Fibroblast of lung (primary cell): ENCODE data around the gene UPK3B. TPM values are rescaled to one million over a fixed set of nuclear protein-coding genes. Genes with fewer than 3 reads are reported as not detected.
"Not testable (repeated sequence)": the region's sequence is repeated elsewhere in the genome, so short reads cannot be mapped to it uniquely, and the experiment has no call there.

Experiments used
- DNase-seq, 2 donors: peaks; one replicate each; pipeline versions ENCODE4 v3.0.0 to v3.0.0-alpha.2; 2010; ENCODE audit warnings: low read depth in 2 of 2
- H2AFZ ChIP-seq: 2 replicates; pipeline ENCODE4 v1.5.1; 2012; ENCODE audit warnings: low read length, control low read depth, inconsistent platforms
- H3K27ac ChIP-seq: 2 replicates; pipeline ENCODE4 v1.5.1; 2011; ENCODE audit warnings: low read length, control low read depth; ENCODE audit not compliant: insufficient read depth
- H3K27me3 ChIP-seq: 2 replicates; pipeline ENCODE4 v1.5.1; 2011; ENCODE audit warnings: mild to moderate bottlenecking, low read length; ENCODE audit not compliant: control insufficient read depth, insufficient read depth
- H3K36me3 ChIP-seq: 2 replicates; pipeline ENCODE4 v1.5.1; 2011; ENCODE audit warnings: low read length; ENCODE audit not compliant: control insufficient read depth, insufficient read depth
- H3K4me1 ChIP-seq: 2 replicates; pipeline ENCODE4 v1.5.1; 2011; ENCODE audit warnings: low read length; ENCODE audit not compliant: control insufficient read depth, insufficient read depth; ENCODE audit errors: extremely low read depth
- H3K4me2 ChIP-seq: 2 replicates; pipeline ENCODE4 v1.5.1; 2011; ENCODE audit warnings: low read length, control low read depth; ENCODE audit not compliant: insufficient read depth; ENCODE audit errors: extremely low read depth
- H3K4me3 ChIP-seq, 4 experiments: fragments of 200-600 bp in 1 of 4; sonication (generic) in 1 of 4; replicated peaks in 1 of 4; 2 replicates each; pipeline ENCODE4 v1.5.1; 2011 to 2016; ENCODE audit warnings: low read length in 4 of 4, low read depth in 3 of 4, mild to moderate bottlenecking in 3 of 4, control low read depth in 2 of 4, inconsistent platforms in 1 of 4, mixed read lengths in 1 of 4; ENCODE audit not compliant: insufficient read depth in 1 of 4; ENCODE audit errors: control extremely low read depth in 1 of 4
- H3K79me2 ChIP-seq: 2 replicates; pipeline ENCODE4 v1.5.1; 2012; ENCODE audit warnings: mild to moderate bottlenecking, low read length, inconsistent platforms; ENCODE audit not compliant: control insufficient read depth, insufficient read depth
- H3K9ac ChIP-seq: 2 replicates; pipeline ENCODE4 v1.5.1; 2011; ENCODE audit warnings: mild to moderate bottlenecking, low read length, control low read depth; ENCODE audit not compliant: insufficient read depth
- H3K9me3 ChIP-seq: 2 replicates; pipeline ENCODE4 v1.5.1; 2012; ENCODE audit warnings: low read depth, low read length; ENCODE audit not compliant: control insufficient read depth, insufficient read depth
- H4K20me1 ChIP-seq: 2 replicates; pipeline ENCODE4 v1.5.1; 2011; ENCODE audit warnings: low read length; ENCODE audit not compliant: control insufficient read depth, insufficient read depth; ENCODE audit errors: extremely low read depth
- polyA plus RNA-seq, 2 donors: library from polyadenylated mRNA; depleted of rRNA in 1 of 2; stranded (reverse) in 1 of 2; unstranded in 1 of 2; fragments of >200 nt; gene quantifications; 2 replicates each; pipeline ENCODE4 v1.2.1, GENCODE V29; 2011 to 2012; ENCODE audit warnings: missing spikeins in 1 of 2
- total RNA-seq: library from RNA; depleted of rRNA; stranded (reverse); fragments of >200 nt; gene quantifications from 2 replicates; pipeline ENCODE4 v1.2.1, GENCODE V29; 2014

Gene UPK3B
- total and polyA plus RNA-seq, 2 donors (not counting 1 experiment from before 2014, with no cell fraction given): 0.50 TPM; not detected in 1

GRCh38 chr7:76465950-76466349 is 44.4 kb upstream of the UPK3B start:
- H3K36me3 ChIP-seq: not testable (repeated sequence)

GRCh38 chr7:76467743-76468404 is 42.5 kb upstream of the UPK3B start:
- H2AFZ ChIP-seq, H3K27ac ChIP-seq, DNase-seq, H3K9me3 ChIP-seq, H4K20me1 ChIP-seq, H3K27me3 ChIP-seq, H3K4me1 ChIP-seq, H3K4me3 ChIP-seq, H3K4me2 ChIP-seq, H3K36me3 ChIP-seq, H3K79me2 ChIP-seq, H3K9ac ChIP-seq: not testable (repeated sequence)

More at GRCh38 chr7:76465950-76466349, 44.4 kb upstream of the UPK3B start:
- not testable (repeated sequence) for DNase-seq, H4K20me1 ChIP-seq, H3K27me3 ChIP-seq, H3K9me3 ChIP-seq, H3K4me2 ChIP-seq, H3K9ac ChIP-seq, H3K4me3 ChIP-seq, H3K79me2 ChIP-seq, H3K27ac ChIP-seq, H2AFZ ChIP-seq, H3K4me1 ChIP-seq

- not testable (repeated sequence) for H3K4me2 ChIP-seq, H3K4me1 ChIP-seq, H3K9ac ChIP-seq, DNase-seq, H3K27ac ChIP-seq, H3K4me3 ChIP-seq, H3K27me3 ChIP-seq, H3K36me3 ChIP-seq, H3K79me2 ChIP-seq, H3K9me3 ChIP-seq, H4K20me1 ChIP-seq, H2AFZ ChIP-seq
These were observed 38.7 kb upstream of the UPK3B start for GRCh38 chr7:76471556-76472221.

DNA sequence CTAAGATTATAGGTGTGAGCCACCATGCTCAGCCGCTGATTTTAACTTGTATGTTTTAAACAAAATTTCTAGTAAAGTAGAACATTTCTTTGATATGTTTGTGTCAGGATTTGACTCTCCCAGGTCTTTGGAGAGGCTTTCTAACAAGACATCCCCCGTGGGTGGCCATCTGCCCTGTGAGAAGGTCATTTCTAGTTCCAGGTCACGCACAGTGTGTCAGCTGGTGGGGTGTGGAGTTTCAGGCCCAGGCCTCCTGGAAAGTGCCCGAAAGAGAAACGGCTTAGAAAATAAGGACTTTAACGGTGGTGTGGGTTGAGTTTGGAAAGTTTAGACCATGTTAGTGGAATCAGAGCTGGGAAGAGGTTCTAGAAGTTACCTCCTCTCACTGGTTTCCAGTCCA is 37.3 kb upstream of the UPK3B start:
- DNase-seq, H3K9ac ChIP-seq, H3K27ac ChIP-seq, H3K27me3 ChIP-seq, H2AFZ ChIP-seq, H4K20me1 ChIP-seq, H3K36me3 ChIP-seq, H3K4me3 ChIP-seq, H3K4me1 ChIP-seq, H3K9me3 ChIP-seq, H3K4me2 ChIP-seq, H3K79me2 ChIP-seq: not testable (repeated sequence)

DNA sequence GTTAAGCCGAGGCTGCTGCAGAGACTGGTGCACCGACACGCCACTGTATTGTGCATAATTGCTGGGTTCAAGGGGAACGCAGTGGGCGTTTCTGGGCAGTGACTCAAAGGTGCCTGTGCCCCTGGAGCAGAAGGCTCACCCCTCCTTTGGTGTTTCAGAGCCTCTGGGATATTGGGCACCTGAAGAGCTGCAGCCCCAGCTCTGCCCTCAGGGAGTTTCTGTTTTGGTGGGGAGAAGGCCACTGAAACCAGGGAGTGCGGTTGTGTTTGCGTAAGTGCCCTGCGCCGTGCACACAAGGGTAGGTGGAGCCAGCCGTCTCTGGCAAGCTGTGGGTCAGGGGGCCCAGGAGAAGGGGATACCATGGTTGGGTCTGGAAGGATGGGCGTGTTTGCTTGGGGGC is 34.1 kb upstream of the UPK3B start:
- not testable (repeated sequence) for H3K9me3 ChIP-seq, H3K4me1 ChIP-seq, H2AFZ ChIP-seq, H3K27ac ChIP-seq, H3K27me3 ChIP-seq, H3K4me3 ChIP-seq, H3K79me2 ChIP-seq, H4K20me1 ChIP-seq, DNase-seq, H3K36me3 ChIP-seq, H3K9ac ChIP-seq, H3K4me2 ChIP-seq

- not testable (repeated sequence) for H3K9ac ChIP-seq, H4K20me1 ChIP-seq, H3K4me1 ChIP-seq, H3K9me3 ChIP-seq, H3K4me2 ChIP-seq, DNase-seq, H2AFZ ChIP-seq, H3K36me3 ChIP-seq, H3K79me2 ChIP-seq, H3K4me3 ChIP-seq, H3K27me3 ChIP-seq, H3K27ac ChIP-seq
These were observed 33.4 kb upstream of the UPK3B start for GRCh38 chr7:76476742-76477474.
